HG02840 (cell line): ENCODE data around the gene MYOM1.

Experiments used
- ATAC-seq: cut with Tn5 transposase; IDR thresholded peaks from one replicate; pipeline ENCODE4 v1.9.1; 2021; ENCODE audit warnings: mild to moderate bottlenecking, moderate library complexity, moderate number of reproducible peaks; ENCODE audit not compliant: unreplicated experiment, low FRiP score

Gene MYOM1

DNA sequence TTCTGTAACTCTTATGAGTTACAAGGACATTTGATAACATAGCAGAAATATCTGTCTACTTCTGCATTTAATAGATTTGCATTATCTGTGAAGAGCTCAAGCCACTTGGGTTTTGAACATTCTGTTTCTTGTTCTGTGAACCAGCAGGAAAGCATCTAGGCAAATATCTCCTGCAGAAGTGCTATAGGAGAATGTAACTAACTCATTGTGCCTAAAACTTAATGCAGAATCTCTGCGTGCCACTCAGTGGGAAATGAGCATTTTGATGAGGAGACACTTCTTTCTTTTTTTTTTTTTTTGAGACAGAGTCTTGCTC lies 63.5 kb downstream of the MYOM1 start:
- no peak for ATAC-seq

- no peak for ATAC-seq
These were observed 65.6 kb downstream of the MYOM1 start for GRCh38 chr18:3154214-3154613.

- peak; percentile 68 for ATAC-seq
These were observed 66.6 kb downstream of the MYOM1 start for GRCh38 chr18:3153107-3153704.

- ATAC-seq, result no peak
These were observed 67.5 kb downstream of the MYOM1 start for GRCh38 chr18:3152294-3152693.

DNA sequence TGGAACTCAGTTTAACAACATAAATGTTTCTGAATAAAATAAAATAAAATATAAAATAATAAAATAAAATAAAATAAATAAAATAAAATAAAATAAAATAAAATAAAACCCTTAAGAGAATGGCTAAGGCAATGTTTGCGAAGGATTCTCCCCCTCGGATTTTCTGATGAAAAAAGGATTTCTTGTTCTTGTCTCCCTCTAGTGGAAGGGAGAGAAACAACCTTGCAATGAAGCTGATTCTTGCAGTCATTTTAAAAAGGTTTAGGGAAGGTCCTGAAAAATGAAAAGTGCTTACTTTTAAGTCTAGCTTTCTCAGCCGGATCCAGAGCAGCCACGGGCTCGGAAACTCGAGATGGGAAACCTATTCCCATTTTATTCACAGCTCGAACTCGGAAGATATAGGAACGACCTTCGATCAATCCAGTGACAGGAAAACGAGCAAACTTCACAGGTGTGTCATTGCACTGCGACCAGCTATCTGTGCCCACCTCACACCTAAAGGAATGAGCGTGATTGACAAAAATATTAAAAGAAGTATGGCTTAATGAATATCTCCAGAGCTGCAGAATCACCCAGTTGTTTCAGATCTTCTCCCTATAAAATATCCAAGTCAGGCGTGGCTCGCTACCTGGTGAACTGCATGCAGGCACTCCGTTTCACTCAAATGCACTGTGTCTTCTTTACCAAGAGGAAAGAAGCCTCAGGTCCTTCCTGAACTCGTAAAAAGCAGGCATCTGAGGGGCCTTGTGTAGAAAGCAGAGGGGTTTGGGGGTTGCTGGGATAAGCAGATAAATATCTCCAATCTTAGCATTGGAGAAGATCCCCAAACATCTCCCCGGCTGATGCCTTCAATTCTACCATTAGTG lies 68.1 kb downstream of the MYOM1 start:
- no peak for ATAC-seq

GRCh38 chr18:3150688-3151087 lies 69.1 kb downstream of the MYOM1 start:
- no peak for ATAC-seq

DNA sequence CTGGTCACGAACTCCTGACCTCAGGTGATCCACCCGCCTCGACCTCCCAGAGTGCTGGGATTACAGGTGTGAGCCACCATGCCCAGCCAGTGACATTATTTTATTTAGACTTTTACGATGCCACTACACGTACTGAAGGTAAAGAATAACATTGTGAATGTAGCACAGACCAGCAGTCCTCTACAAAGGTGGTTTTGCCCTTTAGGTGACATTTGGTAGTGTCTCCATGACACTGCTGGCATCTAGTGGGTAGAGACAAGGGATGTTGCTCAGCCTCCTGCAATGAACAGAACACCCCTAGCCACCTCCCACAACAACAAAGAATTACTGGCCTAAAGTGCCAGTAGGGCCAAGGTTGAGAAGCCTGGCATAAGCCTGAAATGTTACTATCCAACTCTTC lies 69.5 kb downstream of the MYOM1 start:
- ATAC-seq, result no peak

DNA sequence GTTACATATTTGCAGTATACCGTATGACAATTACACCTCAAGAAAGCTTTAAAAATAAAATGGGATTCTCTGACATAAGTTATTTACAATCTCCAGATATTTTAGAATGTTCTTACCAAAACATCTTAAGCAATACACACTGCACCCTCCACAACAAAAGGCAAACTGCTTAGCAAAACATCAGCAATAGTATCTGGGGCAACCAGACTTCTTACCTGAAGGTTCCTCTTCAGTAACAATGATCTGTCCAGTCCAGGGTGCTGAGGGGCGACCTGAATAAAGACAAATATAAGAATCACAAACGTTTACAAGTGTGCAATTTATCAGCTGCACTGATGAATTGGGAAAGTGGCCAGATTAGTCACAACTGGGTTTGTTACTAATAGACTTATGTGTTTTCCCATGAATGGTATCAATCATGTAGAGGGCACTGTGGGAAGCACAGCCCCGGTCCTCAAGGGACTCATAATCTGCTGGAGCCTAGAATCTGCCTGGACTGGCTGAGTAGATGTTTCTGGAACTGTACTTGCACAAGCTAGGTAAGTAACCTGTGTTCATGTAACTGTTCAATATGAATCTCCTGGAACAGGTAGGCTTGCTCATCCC lies 70.7 kb downstream of the MYOM1 start:
- ATAC-seq, result no peak

GRCh38 chr18:3147935-3148554 lies 71.7 kb downstream of the MYOM1 start:
- no peak for ATAC-seq

DNA sequence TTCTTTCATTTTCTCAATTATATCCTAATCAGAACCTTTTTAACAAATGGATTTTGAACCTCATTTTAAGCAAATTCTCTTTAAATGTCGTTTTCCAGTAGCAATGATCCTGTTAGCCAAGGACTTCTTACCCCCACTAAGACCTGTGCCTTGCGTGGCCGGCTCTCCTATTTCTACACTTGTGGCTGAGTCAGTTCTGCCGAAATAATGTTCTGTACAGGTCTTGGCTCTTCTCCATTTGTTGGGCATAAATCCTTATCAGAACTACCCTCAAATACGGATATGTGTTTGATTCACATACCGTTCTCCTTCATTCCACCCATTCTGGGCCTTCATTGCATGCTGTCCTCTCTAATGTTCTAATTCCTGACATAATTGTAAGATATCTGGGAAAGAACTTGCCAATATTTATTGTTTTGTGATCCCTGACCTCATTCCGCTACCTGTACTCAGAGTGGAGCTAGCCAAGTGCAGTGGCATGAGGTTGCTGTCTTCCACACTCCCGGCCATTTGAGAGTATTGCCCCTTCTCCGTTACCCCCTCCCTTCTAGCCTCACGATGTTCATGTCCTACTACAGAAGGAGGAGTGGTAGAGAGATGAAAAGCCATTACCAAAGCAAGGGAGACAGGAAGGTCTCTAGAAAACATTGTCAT lies 78.7 kb downstream of the MYOM1 start:
- no peak for ATAC-seq

- no peak for ATAC-seq
These were observed 79.4 kb downstream of the MYOM1 start for GRCh38 chr18:3140342-3140741.

- ATAC-seq, result no peak
These were observed 80.4 kb downstream of the MYOM1 start for GRCh38 chr18:3139406-3139805.

DNA sequence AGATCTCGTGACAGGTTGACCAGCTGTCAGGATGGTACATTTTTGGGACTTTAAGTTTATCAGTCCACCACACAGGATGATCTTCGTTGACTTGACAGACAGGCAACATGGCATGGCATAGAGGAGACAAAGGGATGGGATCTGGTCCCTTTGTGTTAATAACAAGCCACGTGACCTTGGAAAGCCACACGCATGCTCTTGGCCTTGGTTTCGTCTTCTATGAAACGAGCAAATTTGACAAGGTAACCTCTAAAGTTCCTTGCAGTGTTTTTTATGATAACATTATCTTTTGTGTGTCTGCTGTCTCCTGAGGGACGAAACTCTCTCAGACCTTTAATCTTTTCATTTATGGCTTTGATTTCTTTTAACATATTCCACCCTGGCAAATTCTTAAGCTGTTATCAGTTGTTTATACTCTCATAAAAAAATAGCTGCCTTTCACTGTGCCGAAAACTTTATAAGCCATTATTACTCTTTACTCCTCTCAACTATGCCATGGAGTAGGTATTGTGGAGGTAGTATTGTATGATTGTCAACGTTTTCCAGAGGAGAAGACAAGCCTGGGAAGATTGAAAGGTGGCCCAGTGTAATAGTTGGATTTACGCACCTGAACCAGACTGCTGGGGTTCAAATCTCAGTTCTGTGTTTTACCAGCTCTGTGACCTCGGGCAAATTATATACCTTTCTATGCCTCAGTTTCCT lies 81.3 kb downstream of the MYOM1 start:
- no peak for ATAC-seq

- no peak for ATAC-seq
These were observed 84.2 kb downstream of the MYOM1 start for GRCh38 chr18:3135536-3135935.

- no peak for ATAC-seq
These were observed 87.1 kb downstream of the MYOM1 start for GRCh38 chr18:3132700-3133099.

GRCh38 chr18:3130344-3130743 lies 89.4 kb downstream of the MYOM1 start:
- ATAC-seq, result no peak

GRCh38 chr18:3129053-3129864 lies 90.5 kb downstream of the MYOM1 start:
- ATAC-seq, result peak; percentile 83

DNA sequence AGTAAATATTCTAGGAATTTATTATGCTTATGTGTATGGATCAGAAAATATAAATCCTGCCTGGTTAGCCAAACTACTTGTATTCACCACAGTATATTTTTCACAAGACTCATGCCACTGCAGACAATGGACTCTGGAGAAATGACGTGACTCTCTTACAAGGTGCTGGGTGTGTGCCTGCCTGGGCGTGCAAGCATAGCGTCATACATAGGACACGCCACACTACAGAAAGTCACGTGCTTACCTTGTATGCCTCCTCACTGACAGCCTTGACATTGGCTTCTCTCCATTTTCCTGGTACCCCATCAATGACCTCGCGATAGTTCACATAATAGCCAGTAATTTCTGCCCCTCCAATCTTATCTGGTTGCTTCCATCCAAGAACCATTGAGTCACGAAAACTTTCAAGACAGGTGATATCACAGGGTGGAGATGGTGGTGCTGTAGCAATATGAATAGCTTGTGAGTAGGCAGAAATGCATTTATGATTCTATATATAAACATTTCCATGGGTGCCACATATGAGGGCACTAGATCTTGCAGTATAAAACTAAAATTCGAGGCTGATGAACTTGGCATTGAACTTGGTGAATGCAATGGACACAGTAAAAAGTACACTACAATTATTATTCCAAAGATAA lies 93.2 kb downstream of the MYOM1 start:
- ATAC-seq, result no peak

- ATAC-seq, result no peak
These were observed 94.9 kb downstream of the MYOM1 start for GRCh38 chr18:3124822-3125221.
